Astrocyte (in vitro differentiated cells and primary cell): ENCODE results near the gene HENMT1. TPM values are rescaled to one million over a fixed set of nuclear protein-coding genes. Genes with fewer than 3 reads are reported as not detected.

ENCODE experiments used
- DNase-seq: peaks from one replicate; pipeline ENCODE4 v3.0.0-alpha.2; 2010; ENCODE audit warnings: low read depth
- FAIRE-seq: peaks from 2 replicates; lab custom pipeline; 2011; peaks lifted over from hg19 to GRCh38; lab: Jason Lieb, UNC
- H2AFZ ChIP-seq: 2 replicates; pipeline ENCODE4 v1.6.0; 2012; ENCODE audit warnings: low read depth, low read length, inconsistent platforms
- H3K27ac ChIP-seq: 2 replicates; pipeline ENCODE4 v1.5.1; 2011; ENCODE audit warnings: low read depth, low read length, inconsistent platforms
- H3K27me3 ChIP-seq: 2 replicates; pipeline ENCODE4 v1.6.0; 2011; ENCODE audit warnings: low read length, inconsistent platforms; ENCODE audit not compliant: insufficient read depth
- H3K36me3 ChIP-seq: 2 replicates; pipeline ENCODE4 v1.5.1; 2011; ENCODE audit warnings: low read length, inconsistent platforms; ENCODE audit not compliant: insufficient read depth
- H3K4me1 ChIP-seq: 2 replicates; pipeline ENCODE4 v1.5.1; 2011; ENCODE audit warnings: low read length, inconsistent platforms; ENCODE audit not compliant: insufficient read depth
- H3K4me2 ChIP-seq: 2 replicates; pipeline ENCODE4 v1.6.0; 2012; ENCODE audit warnings: low read length, inconsistent platforms
- H3K4me3 ChIP-seq: 2 replicates; pipeline ENCODE4 v1.5.1; 2011; ENCODE audit warnings: low read depth, mild to moderate bottlenecking, low read length, inconsistent platforms; ENCODE audit not compliant: insufficient read depth
- H3K79me2 ChIP-seq: 2 replicates; pipeline ENCODE4 v1.6.0; 2012; ENCODE audit warnings: mild to moderate bottlenecking, low read length, inconsistent platforms; ENCODE audit not compliant: insufficient read depth
- H3K9ac ChIP-seq: 2 replicates; pipeline ENCODE4 v1.6.0; 2012; ENCODE audit warnings: mild to moderate bottlenecking, low read length, inconsistent platforms
- H3K9me3 ChIP-seq: 2 replicates; pipeline ENCODE4 v1.5.1; 2012; ENCODE audit warnings: low read depth, mild to moderate bottlenecking, low read length, inconsistent platforms; ENCODE audit not compliant: insufficient read depth
- H4K20me1 ChIP-seq: 2 replicates; pipeline ENCODE4 v1.6.0; 2012; ENCODE audit warnings: low read length, inconsistent platforms; ENCODE audit not compliant: insufficient read depth
- H3K27ac Mint-ChIP-seq: one replicate; pipeline ENCODE4 v1.8.0; 2021; ENCODE audit warnings: mild to moderate bottlenecking, mixed read lengths; ENCODE audit not compliant: unreplicated experiment
- H3K27me3 Mint-ChIP-seq: one replicate; pipeline ENCODE4 v1.8.0; 2021; ENCODE audit warnings: low read depth, mixed read lengths; ENCODE audit not compliant: unreplicated experiment
- H3K36me3 Mint-ChIP-seq: one replicate; pipeline ENCODE4 v1.8.0; 2021; ENCODE audit warnings: low read depth, mixed read lengths; ENCODE audit not compliant: unreplicated experiment
- H3K4me1 Mint-ChIP-seq: one replicate; pipeline ENCODE4 v1.8.0; 2021; ENCODE audit warnings: low read depth, mixed read lengths; ENCODE audit not compliant: unreplicated experiment
- H3K4me3 Mint-ChIP-seq: one replicate; pipeline ENCODE4 v1.8.0; 2021; ENCODE audit warnings: mild to moderate bottlenecking, moderate library complexity, mixed read lengths; ENCODE audit not compliant: unreplicated experiment
- H3K9me3 Mint-ChIP-seq: one replicate; pipeline ENCODE4 v1.8.0; 2021; ENCODE audit warnings: mild to moderate bottlenecking, mixed read lengths; ENCODE audit not compliant: unreplicated experiment
- CTCF ChIP-seq: IDR thresholded peaks from 2 replicates; pipeline ENCODE4 v1.5.1; 2011; ENCODE audit warnings: low read depth, mild to moderate bottlenecking, inconsistent platforms, low read length, moderate library complexity; ENCODE audit not compliant: insufficient read depth
- EZH2 ChIP-seq: IDR thresholded peaks from 2 replicates; pipeline ENCODE4 v1.6.1; 2012; ENCODE audit warnings: mild to moderate bottlenecking, low read length, inconsistent platforms; ENCODE audit not compliant: insufficient read depth
- total RNA-seq: library from RNA; stranded (reverse); gene quantifications from 2 replicates; pipeline ENCODE4 v1.2.1, GENCODE V29; 2021

Gene HENMT1
- total RNA-seq, 1 donor from 2014 or later: 2.2 TPM

- no peak for TF ChIP-seq EZH2
- no peak for TF ChIP-seq CTCF
- no peaks in the 10 kb centered on the region for H3K79me2 ChIP-seq
- no peaks in the 10 kb centered on the region for H3K27me3 ChIP-seq
- Mint-ChIP-seq H3K4me3 (no peak overlapping the region), H3K9me3 (no peaks in the 10 kb centered on the region), H3K36me3 (no peaks in the 10 kb centered on the region), H3K4me1 (peaks cover 2% of the 10 kb centered on the region), H3K27me3 (no peaks in the 10 kb centered on the region), H3K27ac (no peak overlapping the region)
- no peak overlapping the region for H3K27ac ChIP-seq
- no peak overlapping the region for H2AFZ ChIP-seq
- FAIRE-seq (no peak), DNase-seq (no peak)
- H3K9ac ChIP-seq: no peak overlapping the region
- no peak overlapping the region for H3K4me2 ChIP-seq
- H3K4me1 ChIP-seq: no peaks in the 10 kb centered on the region
- H3K9me3 ChIP-seq: no peaks in the 10 kb centered on the region
- H3K36me3 ChIP-seq: no peaks in the 10 kb centered on the region
- no peaks in the 10 kb centered on the region for H4K20me1 ChIP-seq
- no peak overlapping the region for H3K4me3 ChIP-seq
These were observed 36.8 kb downstream of the HENMT1 start for GRCh38 chr1:108624069-108624468.

- no peaks in the 10 kb centered on the region for H3K79me2 ChIP-seq
- Mint-ChIP-seq H3K27me3 (no peaks in the 10 kb centered on the region), H3K36me3 (no peaks in the 10 kb centered on the region), H3K9me3 (no peaks in the 10 kb centered on the region), H3K4me3 (no peak overlapping the region), H3K27ac (no peak overlapping the region), H3K4me1 (no peaks in the 10 kb centered on the region)
- no peak overlapping the region for H3K27ac ChIP-seq
- H3K27me3 ChIP-seq: no peaks in the 10 kb centered on the region
- H3K36me3 ChIP-seq: no peaks in the 10 kb centered on the region
- no peak for DNase-seq
- H4K20me1 ChIP-seq: no peaks in the 10 kb centered on the region
- no peak for FAIRE-seq
- no peak overlapping the region for H3K9ac ChIP-seq
- H3K4me3 ChIP-seq: no peak overlapping the region
- no peaks in the 10 kb centered on the region for H3K9me3 ChIP-seq
- TF ChIP-seq EZH2 (no peak), CTCF (no peak)
- no peak overlapping the region for H3K4me2 ChIP-seq
- no peaks in the 10 kb centered on the region for H3K4me1 ChIP-seq
- H2AFZ ChIP-seq: no peak overlapping the region
These were observed 43.2 kb downstream of the HENMT1 start for GRCh38 chr1:108617724-108618056.

GRCh38 chr1:108617008-108617723 is 43.7 kb downstream of the HENMT1 start:
- no peaks in the 10 kb centered on the region for H3K9me3 Mint-ChIP-seq
- no peaks in the 10 kb centered on the region for H3K4me1 Mint-ChIP-seq
- DNase-seq (no peak), FAIRE-seq (no peak)
- H3K4me3 Mint-ChIP-seq: no peak overlapping the region
- H3K27ac ChIP-seq: no peak overlapping the region
- H3K79me2 ChIP-seq: no peaks in the 10 kb centered on the region
- H3K27ac Mint-ChIP-seq: no peak overlapping the region
- H4K20me1 ChIP-seq: no peaks in the 10 kb centered on the region
- no peaks in the 10 kb centered on the region for H3K36me3 ChIP-seq
- H3K27me3 ChIP-seq: no peaks in the 10 kb centered on the region
- H3K4me2 ChIP-seq: no peak overlapping the region
- no peaks in the 10 kb centered on the region for H3K27me3 Mint-ChIP-seq
- H2AFZ ChIP-seq: no peak overlapping the region
- H3K9me3 ChIP-seq: no peaks in the 10 kb centered on the region
- no peak overlapping the region for H3K4me3 ChIP-seq
- no peak for TF ChIP-seq EZH2
- TF ChIP-seq CTCF: no peak
- H3K36me3 Mint-ChIP-seq: no peaks in the 10 kb centered on the region
- no peaks in the 10 kb centered on the region for H3K4me1 ChIP-seq
- H3K9ac ChIP-seq: no peak overlapping the region
